Putamen (tissue), 1 donor: Measurements from ENCODE around the gene FECH.

Experiments used
- DNase-seq: peaks from one replicate; pipeline ENCODE4 v3.0.0-alpha.2; 2016; ENCODE audit warnings: low spot score

FECH gene

DNA sequence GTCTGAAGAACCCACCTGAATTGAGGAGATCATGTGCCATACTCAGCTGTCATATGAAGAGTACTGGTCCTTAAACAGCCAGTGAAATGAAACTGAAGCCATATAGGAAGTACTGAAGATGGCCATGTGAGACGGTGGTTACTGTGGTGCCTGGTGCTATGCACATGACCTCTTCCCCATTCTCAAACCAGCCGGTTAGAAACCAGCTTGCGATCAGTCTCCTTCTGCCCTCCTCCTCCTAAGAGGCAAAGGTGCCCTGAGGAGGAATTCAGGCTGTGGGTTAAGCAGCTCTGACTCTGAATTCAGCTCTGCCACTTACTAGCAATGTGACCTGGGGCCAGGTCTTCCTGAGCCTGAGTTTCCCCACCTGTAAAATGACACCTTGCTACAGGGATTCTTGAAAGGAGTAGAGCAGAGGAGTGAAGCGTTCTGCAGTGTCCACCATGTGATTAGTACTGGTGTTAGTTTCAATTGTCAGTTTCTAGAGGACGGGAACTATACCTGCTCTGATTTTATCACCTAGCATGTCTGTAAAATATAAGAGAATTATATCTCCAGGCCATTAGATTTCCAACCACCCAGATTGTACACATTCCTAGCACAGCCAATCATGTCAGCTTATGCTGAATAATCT, 5.1 kb downstream of the FECH start:
- peak; percentile 20 for DNase-seq

DNA sequence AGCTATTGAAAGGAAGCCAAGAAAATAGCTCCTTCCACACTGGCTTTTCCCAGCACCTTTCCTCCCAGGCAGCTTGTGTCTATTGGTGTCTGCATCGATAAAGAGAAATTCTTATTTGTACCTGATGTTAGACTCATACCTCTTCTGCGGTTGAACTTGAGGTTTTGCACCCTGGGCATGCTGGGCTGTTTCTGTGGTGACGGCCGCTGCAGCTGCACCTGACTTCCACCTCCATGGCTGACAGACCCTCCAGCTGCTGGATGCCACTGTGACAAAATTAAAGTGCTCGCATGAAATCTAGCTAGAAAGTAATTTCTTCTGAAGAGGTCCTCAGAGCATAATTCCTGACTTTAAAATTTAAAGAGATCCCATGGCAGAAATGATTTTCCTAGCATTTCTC, 6.6 kb downstream of the FECH start:
- no peak for DNase-seq

DNA sequence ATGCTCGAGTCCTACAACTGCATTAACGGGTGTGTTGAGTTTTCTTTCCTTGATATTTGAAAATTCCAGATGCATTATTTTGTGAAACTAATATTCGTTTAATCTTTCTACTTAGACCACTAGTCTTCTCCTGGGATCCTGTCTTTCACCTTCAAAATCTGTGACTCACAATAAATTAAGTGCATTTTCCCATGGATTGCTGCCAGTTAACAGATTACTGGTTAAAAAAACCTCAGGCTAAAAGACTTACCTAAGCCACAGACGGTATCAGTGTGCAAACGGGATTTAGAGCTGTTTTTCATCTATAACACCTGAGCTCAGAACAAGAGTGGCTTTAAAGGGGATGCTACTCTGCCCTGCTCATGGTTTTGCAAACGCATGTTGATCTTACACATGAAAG, 10.2 kb downstream of the FECH start:
- no peak for DNase-seq

DNA sequence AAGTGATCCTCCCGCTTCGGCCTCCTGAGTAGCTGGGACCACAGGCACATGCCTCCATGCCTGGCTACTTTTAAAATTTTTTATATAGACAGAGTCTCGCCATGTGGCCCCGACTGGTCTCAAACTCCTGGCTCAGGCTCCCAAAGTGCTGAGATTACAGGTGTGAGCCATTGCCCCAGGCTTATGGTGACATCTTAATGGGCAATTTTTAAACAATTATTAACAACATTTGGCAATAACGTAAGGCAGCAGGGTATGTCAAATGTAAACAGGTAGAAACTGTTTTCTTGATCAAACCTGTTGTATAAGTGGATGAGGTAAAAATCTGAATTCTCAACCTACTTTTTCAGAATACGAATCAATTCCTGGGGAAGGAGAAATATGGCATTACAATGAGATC, 11.0 kb downstream of the FECH start:
- DNase-seq: no peak

DNA sequence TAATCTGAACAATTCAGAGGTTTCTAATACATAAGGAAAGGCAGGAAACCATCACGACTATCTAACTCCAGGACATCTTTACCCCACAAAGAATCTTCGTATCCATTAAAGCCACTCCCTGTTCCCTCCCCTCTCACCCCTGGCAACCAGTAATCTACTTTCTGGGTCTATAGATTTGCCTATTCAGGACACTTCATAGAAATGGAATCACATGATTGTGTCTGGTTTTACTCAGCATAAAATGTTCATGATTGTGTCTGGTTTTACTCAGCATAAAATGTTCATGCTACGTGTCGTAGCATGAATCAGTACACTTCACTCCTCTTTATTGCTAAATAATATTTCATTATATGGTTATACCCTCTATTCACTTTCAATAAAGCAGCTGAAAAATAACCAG, 11.6 kb downstream of the FECH start:
- DNase-seq: no peak

DNA sequence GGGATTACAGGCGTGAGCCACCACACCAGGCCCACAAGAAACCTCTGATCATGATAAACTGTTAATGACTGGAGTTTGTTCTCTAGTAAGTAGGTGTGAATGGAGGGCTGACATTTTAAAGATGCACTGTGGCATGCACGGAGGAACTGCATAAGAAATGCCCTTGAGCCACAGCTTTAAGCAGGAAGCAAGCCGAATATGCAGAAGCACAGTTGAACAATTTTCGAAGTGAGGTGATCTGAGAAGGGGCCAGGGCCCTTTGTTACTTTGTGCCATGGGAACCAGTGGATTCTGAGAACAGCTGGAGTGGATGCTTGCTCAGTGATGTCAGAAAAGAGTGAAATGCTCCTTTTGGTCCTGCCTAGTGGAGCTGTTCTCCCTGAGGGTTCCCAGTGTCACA, 16.3 kb downstream of the FECH start:
- DNase-seq: no peak

DNA sequence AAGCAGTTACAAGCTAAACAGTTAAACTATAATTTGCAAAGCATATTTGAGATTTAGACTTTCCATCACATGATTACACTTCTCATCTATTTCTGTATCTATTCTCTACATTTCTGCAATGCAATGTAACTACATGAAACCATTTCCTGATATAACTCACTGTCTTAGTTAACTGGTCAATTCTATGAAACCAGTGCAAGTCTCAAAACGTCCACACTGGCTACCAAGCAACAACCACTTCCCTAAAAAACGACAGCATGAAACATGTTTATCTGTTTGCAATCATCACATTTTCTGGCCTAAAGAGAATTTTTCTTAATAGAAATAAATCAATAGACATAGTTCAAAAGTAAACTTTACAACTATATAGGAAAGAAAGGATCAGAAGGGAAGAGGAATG, 17.4 kb downstream of the FECH start:
- no peak for DNase-seq

DNA sequence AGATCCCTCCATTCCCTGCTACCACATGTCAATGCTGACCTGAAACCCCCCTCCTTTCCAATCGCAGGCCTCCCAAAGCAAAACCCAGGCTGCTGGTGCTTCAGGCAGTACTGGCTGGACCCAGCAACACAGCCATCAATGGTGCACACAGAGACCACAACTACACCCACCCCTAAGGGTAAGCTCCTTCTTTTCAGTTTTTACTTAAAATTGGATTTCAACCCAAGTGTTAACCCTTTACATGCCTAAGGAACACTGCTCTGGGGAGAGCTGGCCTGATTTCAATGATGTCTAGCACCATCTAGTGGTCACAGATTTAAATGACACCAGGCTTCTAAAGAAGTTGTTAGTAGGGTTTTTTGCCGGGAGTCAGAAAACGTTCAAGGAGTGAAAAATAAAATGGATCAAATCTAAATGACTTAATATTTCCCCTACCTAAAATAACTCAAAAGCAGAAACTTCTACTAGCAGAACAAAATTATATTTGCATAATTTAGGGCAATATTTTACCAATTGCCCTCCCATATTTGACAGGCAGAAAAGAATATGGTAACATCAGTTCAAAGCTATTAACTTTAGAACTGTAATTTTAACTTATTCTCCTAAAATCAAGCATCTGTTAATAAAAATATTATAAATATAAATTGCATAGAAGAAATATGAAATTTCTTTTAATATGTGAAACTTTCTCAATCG, 24.6 kb downstream of the FECH start:
- peak; percentile 58 for DNase-seq

DNA sequence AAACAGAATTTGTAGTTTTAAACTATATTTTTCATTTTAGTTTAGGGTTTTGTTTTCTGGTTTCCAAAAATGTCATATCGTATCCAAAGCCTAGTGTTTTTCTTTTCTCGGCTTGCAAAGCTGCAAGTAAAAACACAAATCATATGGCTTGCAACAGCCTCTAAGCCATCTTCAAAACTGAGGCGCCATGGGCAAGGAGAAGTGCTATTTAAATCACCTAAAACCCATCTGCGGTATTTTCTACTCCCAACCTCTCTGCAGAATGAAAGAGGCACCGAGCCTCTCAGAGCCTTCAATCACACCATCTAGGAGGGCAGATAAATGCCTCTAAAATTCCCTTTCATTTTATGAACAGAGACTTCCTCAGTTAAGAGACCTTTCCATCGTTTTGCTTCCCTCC, 25.2 kb downstream of the FECH start:
- peak; percentile 17 for DNase-seq

DNA sequence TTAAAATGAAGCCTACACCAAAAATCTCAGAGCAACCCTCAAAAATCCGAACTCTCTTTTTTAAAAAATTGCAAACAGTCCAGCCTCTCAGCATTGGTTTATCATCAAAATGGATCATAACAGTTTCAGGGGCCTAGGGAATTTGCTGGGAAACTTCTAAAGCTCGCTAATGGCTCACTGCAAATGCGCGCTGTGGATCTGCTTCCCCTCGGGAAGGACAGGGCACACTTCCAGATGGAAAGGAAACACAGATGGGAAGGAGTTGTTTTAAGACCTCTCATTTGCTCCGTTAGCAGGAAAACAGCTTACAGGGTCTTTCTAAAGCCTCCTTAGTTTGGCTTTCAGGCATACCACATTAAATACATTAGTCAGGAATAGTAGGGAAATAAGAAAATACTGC, 27.2 kb downstream of the FECH start:
- DNase-seq: no peak

DNA sequence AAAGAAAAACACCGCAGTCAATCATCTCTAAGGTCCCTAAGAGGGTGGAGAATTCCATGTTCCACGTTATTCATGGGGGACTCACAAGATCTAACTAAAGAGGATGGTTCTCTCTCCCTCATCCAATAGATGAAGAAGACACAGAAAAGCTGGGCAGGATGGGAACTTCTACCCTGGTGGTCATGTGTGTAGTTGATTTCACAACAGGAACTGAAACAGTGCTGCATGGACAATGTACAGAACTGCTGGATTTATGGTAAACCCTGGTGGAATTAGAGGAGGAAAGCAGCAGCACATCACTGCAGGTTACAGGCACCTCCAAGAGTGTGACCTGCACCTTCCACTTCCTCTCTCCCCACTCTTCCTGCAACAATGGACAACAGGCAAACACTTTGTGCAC, 31.4 kb downstream of the FECH start:
- DNase-seq: no peak

DNA sequence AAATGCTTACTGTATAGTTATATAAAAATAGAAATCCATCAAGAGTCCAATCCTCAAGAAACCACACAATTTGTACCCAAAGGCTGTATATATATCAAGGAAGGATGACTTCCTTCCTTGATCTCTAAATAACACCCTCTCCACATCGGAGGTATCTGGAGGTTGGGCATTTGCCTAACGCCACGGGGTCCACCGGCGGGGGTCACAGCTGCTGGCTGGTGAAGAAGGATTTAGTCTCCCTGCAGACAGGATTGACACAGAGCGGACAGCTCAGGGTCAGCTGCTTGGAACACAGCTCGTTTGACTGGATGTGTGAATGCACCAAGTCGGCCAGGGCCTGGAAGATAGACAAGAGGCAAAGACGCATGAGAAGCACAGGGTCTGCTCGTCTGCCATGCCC, 36.0 kb downstream of the FECH start:
- no peak for DNase-seq

DNA sequence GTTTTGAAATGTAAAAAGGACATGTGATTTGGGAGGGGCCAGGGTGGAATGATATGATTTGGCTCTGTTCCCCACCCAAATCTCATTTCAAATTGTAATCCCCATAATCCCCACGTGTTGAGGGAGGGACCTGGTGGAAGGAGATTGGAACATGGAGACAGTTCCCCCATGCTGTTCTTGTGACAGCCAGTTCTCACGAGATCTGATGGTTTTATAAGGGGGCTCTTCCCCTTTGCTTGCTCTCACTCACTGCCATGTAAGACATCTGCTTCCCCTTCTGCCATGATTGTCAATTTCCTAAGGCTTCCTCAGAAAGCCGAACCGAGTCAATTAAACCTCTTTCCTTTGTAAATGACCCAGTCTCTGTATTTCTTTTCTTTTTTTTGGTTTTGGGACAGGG, 39.2 kb downstream of the FECH start:
- DNase-seq: no peak

DNA sequence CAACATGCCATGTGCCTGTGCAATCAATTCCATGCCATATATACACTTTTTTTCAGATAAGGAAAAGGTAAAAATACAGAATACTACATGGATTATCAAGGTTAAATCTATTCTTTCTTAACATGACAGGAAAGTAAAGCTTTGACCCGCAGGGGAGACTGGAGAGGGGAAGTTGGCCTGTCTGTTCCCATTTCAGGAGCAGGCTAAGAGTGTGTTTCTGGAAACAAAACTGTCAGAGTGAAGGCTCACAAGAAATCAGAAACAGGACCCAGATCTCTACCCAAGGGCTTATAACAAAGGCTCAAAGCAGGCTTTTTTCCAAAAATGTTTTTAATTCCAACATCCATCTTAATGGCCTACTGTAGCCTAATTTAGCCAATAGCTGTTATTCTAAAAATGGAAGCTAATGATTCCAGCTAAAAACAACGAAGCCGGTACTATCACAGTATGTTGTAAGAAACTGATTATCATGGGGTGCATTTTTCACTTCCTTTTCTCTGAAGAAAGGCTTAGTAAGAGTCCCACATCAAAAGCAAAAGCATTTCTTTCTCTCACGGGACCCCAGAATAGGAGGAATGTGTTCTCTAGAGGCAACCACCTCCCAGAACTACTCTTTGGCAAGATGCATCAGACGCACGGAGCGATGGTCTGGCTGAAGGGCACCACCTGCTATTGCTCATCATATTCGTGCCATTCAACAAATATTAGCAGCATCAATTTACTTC, 41.4 kb downstream of the FECH start:
- DNase-seq: no peak

DNA sequence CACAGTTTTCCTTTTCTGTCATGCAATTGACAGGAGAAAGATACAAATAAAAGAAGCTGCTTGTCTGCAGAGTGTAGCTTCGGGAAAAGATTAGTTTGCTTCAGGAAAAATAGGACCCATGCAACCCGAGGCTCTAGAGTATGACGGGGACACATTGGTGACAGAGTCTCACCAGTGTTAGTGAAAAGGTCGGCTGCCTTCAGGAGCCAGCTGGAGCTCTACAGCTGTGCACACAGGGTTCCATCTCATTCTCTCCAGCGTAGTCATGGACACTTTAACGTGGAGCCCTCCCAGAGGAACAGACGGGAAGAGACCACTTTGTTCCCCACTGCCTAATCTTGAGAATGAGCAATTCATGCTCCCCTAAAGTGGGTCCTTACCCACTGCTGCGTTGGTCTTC, 42.9 kb downstream of the FECH start:
- no peak for DNase-seq

DNA sequence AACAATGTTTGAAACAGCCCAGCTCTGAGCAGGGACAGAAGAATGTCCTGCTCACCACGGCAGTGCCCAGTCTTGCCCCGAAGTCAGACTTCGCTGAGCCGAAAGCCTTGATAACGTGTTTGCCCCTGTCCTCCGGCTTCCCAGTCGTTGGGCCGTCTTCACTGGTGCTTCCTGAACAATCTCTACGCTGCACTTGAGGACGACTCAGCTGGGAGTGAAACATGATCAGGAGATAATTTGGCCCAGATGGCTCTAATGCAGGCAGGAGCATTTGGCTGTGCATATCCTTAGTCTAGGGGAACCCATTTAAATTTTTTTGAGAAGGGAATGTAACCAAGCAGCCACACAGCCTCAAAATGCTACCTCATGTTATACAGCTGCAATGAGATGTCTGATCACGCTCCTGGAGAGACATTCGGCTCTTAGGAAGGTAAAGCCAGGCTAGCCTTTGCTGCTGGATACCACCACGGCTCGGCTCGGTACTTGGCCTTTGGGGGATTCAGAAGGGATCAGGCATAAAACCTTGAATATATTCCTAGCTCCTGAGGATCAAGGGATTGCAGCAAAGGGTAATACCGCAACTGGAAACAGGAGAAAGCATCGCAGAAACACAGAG, 43.6 kb downstream of the FECH start:
- DNase-seq: no peak

DNA sequence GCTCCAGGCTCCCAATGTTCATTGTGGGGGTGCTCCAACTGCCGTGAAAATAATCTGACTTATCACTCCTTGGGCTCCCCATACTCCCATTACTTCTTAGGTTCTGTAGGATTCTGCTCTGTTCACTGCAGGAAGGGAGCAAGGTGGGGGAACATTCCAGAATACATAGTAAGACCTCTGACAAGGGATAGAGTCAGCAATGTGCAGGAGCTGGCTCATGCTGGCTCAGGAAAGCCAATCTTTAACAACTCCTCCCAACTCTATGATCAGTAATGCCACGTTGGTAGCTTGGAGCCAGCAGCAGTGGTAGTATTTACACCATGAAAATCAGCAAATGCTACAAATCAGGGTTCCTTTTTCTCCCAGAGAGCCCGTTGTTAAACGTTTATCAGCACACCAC, 44.4 kb downstream of the FECH start:
- DNase-seq: no peak

DNA sequence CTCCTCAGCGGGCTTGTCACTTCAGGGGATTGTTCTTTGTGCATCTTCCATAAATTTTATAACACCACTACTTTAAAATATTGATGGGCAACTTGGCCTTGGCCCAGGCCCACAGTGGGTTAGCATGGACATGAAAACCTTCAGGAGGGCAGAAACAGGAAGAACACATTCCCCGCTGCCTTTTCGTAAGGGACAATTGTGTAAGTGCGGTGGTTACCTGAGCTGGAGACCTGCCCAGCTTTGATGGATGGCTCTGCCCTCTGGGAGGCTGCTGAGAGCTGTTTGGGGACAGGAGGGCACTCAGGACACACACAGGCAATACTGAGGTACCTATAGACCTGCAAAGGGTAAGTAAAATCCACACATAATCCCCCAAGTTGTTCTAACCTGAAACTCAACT, 46.8 kb downstream of the FECH start:
- DNase-seq: no peak

DNA sequence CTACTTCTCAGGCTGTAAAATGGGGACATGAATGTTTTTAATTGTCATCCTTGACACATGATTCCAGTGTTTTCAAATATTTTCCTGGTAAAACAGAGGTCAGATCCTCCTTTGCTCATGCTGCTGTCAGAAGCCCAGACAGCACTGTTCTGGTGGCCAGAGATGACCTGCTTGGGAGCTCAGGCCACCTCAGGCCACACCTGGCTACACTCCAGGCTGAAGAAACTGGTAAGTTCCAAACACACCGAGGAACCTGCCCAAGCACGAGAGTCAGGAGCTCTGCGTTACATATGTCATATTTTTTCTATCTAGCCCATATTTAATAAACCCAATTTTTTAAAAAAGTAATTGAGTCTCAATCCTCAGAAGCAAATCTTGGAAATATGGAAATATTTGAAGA, 47.9 kb downstream of the FECH start:
- DNase-seq: no peak

DNA sequence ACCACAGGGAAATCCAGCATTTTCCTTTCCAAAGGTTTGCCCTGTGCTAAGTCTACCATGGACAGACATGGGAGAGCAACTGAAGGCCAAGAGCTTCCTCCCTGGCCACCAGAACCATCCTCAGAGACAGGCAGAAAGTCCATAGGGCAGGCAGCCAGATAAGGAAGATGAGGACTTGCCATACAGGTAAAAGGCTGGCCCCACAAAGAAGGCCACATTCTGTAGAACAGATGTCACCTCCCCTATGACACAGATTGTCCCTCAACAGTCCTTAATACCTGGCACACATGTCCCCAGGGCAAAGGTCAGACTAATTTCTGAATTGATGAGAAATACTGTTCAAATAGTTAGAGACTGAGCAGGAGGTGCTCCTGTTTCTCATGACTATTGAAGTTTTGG, 52.0 kb downstream of the FECH start:
- DNase-seq: no peak

DNA sequence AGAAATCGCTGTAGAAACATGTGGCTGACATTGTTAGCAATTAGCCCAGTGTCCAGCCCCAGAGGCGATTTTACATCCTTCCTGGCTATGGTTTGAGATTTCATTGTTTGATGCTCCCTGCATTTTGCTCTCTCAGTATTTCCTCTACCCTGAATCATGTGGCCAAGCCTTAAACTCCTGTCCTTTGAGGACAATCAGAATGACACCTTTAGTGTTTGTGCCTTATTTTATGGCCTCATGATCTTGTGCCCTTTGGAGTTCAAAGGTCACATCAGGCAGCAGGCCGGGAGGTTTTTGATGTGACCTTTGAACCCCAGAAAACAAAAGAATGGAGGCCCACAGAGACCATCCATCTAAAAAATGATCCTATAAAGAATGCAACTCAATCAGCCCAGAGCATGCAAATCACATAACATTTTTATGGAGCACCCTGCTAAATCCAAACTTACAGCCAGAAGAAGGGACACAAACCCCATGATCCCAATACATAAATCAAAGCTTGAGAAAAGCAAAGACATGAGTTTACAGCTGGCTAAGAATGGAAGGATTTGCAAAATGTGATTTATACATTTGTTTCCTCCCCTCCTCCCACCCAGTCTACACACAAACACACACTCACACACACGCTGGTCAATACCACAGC, 52.5 kb downstream of the FECH start:
- DNase-seq: no peak

DNA sequence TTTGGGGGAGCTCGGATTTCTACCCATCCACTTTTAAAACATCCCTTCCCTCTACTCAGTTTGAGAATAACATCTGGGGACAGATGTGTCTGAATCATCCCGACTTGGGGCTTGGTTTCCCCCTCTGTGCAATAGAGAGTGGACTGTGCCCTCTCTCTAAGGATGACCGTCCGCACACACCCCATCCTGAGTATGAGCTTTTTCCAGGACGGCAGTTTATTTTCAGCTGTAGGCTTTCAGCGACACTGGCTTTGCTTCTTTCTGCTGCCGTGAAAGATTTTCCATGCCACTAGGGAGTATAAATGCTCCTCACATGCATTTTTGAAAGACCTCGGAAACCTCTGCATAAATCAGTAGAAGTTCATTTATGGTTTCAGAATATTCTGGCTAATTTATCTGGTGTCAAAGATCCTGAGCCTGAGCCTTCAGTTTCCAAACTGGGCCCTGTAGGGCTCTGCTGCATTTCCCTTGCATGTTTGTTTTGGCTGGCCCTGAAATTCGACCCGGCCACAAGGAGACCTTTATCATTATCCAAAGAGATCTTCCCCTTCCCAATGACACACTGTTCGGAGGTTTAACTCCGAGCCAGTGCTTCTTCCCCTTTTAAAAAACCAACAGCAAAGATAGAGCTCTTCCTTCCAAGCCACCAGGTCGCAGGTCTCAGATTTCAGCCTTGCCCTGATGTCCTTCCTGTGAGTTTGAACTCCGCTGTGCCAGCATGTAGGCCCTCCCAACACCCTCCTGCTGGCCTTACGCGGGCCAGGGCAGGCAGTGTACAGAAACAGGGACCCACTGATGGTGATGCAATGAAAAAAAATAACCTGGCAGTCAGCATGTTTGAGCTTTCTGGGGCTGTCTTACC, 53.3 kb downstream of the FECH start:
- no peak for DNase-seq
